HG02588 (cell line): ENCODE data around the gene SLC8A3.
"Not testable (repeated sequence)": the region's sequence is repeated elsewhere in the genome, so short reads cannot be mapped to it uniquely, and the experiment has no call there.

Experiments used
- ATAC-seq: cut with Tn5 transposase; IDR thresholded peaks from one replicate; pipeline ENCODE4 v1.9.1; 2021; ENCODE audit warnings: mild to moderate bottlenecking, moderate library complexity; ENCODE audit not compliant: unreplicated experiment

The SLC8A3 gene, protein sequence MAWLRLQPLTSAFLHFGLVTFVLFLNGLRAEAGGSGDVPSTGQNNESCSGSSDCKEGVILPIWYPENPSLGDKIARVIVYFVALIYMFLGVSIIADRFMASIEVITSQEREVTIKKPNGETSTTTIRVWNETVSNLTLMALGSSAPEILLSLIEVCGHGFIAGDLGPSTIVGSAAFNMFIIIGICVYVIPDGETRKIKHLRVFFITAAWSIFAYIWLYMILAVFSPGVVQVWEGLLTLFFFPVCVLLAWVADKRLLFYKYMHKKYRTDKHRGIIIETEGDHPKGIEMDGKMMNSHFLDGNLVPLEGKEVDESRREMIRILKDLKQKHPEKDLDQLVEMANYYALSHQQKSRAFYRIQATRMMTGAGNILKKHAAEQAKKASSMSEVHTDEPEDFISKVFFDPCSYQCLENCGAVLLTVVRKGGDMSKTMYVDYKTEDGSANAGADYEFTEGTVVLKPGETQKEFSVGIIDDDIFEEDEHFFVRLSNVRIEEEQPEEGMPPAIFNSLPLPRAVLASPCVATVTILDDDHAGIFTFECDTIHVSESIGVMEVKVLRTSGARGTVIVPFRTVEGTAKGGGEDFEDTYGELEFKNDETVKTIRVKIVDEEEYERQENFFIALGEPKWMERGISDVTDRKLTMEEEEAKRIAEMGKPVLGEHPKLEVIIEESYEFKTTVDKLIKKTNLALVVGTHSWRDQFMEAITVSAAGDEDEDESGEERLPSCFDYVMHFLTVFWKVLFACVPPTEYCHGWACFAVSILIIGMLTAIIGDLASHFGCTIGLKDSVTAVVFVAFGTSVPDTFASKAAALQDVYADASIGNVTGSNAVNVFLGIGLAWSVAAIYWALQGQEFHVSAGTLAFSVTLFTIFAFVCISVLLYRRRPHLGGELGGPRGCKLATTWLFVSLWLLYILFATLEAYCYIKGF

DNA sequence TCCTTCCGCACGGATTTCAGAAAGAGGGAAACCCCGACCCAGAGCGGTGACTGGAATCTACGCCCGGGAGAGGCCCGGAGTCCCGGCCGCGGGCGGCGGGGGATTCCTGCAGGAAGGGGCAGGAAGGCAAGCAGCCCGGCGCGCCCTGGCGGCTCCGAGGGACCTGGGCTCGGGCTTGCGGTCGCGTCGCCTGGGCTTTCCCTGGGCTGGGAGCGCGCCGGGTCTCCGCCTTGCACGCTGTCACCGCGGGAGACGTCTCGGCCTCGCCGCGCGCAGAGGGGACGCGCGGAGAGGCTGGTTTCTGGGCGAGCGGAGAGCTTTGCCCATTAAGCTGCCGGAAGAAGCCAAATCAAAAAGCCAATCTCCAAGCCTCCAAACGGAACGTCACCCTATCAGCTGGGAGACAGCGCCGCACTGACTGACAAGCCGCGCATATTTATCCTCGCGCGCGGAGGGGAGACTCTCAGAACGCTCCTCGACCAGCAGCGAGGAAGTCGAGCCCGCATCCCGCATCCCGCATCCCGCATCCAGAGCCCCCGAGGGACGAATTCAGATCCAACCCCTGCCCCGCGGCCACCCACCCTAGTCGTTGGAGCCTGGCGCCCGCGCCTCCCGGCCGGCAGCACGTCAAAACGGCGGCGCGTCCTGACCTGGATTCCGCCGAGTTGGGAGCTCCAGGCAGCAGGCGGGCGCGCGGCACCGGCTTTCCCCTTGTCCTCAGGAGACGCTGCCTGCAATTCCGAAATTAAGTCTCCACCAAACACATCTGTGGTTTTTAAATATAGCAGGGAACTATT, at the start of gene SLC8A3:
Gene SLC8A3, minus strand, starts transcription at position 293 of the 797 bp plus-strand sequence. CDS start 20,529 bp downstream, outside the sequence.
- ATAC-seq = no peak

DNA sequence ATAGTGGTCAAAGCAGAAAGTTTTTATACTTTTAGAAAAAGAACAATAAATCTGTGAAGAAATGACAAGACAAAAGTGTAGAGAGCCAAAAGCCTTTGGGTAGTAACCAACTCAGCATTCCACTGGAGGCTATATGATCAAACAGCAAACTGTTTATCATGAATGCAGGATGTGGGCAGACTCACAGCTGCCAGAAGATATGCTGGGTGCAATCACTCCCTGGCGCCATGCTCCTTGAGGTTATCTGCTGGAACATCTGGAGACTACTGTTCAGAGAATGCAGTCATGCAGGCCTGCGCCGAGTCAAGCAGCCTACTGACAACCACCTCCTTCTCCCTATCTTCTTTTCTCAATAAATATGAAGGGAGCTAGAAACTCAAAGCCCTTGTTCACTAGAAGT, 49.0 kb upstream of the SLC8A3 start:
- no peak for ATAC-seq

DNA sequence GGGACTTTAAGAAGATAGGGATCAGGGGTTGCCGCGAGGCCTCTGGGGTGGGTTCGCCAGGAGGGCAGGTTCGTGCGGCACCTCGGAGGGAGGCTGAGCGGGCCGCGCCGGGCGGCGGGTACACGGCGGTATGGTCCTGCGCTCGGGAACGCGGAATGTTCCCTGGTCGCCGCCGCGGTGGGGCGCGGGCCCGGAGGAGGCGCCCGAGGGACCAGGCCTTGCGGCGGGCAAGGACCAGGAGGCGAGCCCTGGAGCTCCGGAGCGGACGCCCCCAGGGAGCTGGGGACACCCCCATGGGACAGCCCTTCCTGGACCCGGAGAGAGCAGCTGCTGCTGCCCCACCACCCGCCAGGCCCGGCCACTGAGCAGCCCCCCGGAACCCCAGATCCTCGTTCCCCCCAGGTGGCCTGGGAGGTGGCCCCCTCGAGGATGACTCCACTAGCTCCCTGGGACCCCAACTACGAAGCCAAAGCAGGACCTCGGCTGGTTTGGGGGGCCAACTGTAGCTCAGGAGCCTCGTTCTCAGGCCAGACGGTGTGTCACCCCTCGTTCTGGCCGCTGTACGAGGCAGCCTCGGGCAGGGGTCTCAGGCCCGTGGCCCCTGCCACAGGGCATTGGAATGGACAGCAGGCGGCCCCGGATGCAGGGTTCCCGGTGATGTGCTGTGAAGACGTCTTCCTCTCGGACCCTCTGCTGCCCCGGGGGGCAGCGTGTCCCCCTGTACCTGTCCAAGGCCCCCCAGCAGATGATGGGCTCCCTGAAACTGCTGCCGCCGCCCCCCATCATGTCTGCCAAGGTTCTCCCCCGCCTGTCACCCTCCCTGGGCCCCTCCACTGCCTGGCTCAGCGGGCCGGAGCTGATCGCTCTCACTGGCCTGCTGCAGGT, 45.6 kb upstream of the SLC8A3 start:
- no peak for ATAC-seq

DNA sequence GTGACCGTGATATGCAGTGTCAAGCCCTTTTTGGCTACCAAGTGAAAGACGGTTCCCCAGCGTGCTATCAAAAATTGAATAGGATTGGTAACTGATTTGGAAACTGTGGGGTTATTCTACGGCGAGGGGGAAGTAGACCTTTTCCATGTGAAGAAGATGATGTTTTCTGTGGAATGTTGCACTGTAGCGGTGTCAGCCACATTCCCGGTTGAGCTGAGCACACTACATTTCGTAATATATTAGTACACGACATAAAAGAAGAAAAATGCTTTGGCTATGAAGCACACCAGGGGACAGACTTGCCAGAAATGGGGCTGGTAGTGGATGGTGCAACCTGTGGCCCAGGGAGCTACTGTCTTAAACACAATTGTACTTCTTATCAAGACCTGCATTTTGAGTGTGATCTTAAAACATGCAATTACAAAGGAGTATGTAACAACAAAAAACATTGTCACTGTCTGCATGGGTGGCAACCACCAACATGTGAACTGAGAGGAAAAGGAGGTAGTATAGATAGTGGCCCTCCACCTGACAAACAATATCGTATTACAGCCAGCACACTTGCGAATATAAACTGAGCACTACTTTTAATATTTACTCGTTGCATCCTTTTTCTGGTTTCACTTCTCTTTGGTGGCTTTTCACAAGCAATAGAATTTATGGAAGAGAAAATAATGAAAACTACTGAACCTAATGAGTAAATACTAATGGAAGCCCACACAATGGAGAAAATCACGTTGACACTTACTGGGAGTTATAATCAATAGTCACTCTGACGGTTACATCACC, 43.2 kb upstream of the SLC8A3 start:
- ATAC-seq = not testable (repeated sequence)

DNA sequence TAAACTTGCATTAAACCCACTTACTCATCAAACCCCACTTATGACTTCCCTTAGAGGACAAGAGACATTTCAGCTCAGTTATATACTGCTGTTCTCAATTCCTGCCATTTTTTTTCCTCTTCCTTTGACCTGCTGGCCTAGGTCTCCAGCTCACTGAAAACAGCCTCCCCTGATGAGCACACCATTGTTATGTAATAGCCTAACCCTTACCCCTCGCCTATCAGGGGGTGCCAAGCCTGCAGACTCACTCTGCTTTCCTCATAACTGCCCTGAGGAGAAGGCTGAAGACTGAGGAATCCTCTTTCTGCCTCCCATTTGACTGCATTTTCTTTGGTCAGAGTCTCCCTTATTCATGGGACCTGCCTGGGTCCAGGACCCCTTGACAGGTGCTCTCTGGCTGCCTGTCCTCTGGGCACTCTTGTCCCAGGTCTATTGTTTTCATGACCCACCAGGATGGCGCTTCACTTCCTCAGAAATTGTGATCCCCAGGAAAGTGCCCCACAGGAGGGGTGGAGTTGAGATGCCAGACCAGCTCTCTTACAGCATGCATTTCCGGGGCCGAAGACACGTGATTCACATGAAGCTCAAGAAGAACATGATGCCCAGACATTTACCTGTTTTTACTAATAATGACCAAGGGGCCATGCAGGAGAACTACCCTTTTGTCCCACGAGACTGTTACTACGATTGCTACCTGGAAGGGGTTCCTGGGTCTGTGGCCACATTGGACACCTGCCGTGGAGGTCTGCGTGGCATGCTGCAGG, 41.3 kb upstream of the SLC8A3 start:
- ATAC-seq = not testable (repeated sequence)

DNA sequence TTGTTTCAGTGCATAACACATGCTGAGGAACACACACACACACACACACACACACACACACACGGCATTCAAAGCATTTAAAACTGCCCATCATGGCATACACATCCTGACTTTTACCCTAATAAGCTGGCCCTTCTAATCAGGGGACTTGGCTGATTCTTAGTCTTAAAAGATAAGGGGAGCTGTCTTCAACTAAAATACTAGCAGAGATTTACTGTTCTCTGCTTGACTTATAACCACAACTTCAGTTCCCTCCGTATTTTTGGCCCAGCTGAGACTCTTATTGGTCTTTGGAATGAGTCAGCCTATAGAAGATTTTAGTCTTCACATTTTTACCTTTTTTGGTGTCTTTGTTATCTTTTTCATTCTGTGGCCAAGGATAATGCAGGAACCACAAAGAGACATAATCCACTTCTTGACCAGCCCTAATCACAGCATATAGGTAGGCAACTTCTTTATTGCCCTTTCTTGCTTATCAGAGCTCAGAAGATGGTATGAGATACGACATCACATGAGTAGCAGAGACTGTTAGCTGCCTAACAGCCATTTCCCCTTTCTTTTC, 25.1 kb upstream of the SLC8A3 start:
- no peak for ATAC-seq

DNA sequence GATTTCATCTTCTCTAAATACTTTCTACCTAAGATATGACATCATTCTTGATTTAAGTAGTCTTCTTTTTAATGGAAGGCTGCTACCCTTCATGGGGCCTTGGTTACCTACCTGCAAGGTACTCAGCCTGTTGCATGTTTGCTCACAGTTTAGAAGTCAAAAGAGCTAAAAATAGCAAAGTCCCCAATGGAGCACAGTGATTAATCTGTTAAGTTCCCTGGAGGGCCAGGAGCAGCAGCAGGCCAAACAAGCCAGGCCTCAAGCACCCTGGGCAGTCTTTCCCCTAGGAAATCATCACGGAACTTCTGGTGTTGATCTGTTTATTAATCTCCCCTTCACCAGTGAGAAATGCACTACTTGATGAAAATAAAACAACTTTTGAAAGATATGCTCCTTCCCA, 24.0 kb upstream of the SLC8A3 start:
- ATAC-seq = no peak

DNA sequence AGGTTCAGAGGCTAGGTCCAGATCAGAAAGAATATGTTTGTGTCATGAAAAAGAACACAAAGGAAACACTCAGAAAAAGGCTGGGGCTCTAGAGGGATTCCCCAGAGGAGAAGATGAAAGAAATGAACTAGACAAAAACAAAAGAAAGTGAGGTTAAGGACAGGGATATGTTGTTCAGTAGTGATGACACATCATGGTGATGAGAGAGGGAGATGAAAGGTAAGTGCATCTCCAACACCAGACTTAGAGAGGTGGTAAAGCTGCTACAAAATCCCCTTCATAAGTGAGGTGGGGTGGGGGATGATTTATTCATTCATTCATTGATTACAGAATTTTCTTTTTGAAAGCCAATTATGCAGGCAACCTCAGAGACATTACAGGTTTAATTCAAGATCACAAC, 19.6 kb upstream of the SLC8A3 start:
- ATAC-seq = no peak

DNA sequence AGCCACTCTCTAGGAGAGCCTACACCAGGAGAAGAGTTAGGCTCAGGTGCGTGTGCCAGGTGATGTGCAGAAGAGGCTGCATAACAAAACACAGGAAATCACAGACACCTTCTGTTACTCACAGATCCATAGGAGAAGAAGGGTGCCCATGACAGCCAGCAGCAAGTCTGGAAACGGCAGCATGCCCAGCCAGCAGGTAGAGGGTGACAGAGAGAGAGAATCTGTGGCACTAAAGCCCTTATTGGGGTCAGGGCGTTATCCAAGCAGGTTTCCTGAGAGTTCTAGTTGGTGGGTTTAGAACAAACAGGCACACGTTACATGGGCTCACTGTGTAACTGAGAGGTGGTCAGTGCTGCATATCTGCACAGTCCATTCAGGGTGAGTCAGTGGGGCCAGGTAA, 14.9 kb upstream of the SLC8A3 start:
- ATAC-seq = no peak

DNA sequence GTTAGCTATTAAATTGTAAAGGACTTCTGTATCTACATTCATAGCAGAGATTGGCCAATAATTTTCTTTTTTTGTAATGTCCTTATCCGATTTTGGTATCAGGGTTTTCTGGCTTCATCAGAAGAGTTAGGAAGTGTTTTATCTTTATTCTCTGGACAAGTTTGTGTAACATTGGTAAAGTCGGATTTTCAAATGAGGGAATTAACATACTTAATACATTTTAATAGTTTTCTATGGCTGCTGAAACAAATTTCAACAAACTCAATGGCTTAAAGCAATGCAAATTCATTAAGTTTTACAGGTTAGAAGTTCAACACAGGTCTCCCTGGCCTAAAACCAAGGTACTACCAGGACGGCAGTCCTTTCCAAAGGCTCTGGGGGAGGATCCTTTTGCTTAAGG, 13.2 kb upstream of the SLC8A3 start:
- no peak for ATAC-seq

DNA sequence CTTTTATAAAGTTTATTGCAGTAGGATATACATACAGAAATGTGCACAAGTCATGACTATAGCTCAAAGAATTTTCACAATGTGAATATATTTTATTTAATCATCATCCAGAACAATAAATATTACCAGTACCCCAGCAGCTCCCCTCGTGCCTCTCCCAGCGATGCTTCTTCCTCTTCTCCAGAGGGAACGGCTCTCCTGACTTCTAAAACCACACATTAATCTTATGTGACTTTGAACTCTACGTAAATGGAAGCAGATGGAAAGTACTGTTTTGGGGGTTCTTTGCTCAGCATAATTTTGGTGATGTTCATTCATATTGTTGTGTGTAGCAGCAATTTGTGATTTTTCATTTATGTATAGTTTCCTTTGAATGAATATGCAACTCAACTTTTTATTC, 4.6 kb upstream of the SLC8A3 start:
- ATAC-seq = no peak

DNA sequence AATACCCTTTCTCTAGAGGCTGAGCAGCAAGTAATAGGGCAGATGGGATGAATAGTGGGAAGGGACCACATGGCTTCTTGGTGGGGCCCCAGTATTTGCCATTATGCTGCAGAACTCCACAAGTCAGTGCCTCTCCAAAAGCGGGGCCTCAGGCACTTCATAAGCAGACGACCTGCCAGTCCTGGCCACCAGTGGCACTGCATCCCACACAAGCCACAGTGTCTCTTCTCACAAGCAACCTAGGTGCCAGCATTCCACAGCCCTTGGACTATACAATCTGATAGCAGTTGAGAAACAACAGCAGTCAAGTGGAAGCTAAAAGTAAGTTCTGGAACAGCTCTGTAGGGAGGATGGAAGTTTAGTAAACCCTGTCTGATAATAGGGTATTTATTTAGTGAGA, 4.2 kb upstream of the SLC8A3 start:
- ATAC-seq = no peak

DNA sequence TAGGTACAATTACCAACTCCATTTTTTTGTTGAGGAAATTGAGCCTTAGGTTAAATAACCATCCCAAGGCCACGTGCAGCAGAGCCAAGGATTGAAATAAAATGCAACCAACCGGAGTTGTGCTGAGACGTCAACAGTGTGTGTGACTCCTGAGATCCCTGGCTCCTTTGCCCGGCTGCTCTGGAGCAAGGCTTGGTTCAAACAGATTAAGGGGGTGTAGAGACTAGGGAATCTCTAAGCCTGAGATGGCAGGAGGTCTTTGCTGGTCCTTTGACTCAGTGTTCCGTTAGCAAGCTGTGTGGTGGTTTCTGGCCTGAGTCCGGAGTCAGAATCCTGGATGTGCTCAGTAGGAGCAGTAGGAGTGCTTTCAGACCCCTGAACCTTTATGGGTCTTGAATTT, 1.4 kb upstream of the SLC8A3 start:
- ATAC-seq = no peak

DNA sequence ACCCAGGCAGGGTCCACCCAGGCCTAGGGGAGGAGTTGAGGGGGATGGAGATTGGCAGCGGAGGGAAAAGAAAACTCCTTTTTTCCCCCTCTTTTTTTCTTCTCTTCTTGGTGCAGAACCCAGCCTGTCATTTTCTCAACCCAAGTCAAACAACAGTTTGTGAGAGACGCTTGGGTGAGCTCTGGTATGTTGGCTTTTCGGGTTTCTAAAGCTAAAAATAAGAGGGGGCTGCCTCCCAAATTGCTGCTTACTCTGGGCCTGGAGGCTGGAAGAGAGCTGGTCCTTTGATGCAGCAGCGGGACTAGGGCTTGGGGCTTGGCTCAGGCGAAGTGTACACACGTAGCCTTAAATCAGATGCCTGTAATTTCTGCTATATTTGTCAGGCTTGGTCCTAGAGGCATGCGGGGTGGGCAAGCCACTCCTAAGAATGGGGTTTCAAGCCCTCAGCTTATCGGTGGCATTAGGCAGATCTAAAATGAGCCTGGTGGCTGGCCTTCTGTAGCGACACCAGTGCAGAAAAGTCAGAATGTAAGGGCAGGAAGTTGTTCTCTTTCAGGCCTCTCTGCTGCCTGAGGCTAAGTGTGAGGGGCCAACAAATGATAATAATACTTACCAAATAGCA, 816 bp upstream of the SLC8A3 start:
- no peak for ATAC-seq

DNA sequence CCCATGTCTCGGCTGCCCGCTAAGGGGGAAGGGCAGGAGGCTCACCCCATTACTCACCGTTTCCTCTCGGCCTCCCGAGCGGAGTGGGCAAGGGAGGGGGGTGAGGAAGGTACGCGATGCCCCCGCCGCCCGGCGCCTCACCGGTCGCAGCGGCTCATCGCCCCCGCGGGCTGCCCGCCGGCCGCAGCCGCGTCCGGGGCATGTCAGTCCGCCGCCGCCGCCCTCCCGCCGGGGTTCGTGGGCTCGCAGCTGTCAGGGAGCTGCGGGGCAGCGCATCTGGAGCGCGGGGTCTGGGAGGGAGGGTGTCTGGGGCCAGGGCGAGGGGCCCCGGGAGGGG, 461 bp downstream of the SLC8A3 start:
- ATAC-seq = no peak

DNA sequence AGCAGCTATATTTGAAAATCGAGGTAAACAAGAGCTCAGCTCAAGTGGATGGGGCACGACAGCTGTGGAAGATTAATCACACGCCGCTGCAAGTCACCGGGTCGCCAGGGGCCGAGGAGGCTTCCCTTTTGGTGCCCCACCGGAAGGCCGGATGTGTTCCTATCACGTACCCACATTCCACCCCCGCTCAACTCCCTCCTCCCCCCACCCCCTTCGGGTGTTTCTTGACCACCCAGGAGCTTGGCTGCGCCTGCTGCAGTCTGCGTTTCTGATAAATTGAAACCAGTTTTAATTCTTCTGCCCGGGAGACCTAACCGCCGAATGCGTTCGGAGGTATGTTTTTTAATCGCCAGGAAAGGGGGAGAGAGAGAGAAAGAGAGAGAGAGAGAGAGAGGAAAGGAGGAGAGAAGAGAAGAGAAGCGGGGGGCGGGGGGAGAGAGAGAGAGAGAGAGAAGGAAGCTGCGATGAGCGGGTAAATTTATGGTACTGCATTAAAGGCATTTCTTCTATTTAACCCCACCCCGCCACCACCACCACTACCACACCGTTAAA, 1.8 kb downstream of the SLC8A3 start:
- ATAC-seq = no peak

DNA sequence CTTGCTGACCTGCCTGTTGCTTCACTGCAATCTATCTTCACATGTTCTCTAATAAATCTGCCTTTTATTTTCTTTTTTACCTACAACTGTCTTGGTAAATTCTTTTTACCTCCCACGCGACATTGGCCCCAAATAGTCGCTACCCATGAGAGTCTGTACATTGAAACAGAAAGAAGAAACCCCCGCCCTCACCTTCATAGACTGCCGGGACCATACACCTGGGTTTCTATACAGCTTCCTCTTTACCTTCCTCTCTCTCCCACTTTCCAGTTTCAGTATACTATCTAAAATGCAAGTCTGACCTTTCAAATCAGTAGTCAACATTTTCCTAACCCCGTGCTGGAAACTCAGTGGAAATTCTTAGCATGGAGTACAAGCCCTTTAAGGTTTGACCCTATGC, 4.8 kb downstream of the SLC8A3 start:
- no peak for ATAC-seq

DNA sequence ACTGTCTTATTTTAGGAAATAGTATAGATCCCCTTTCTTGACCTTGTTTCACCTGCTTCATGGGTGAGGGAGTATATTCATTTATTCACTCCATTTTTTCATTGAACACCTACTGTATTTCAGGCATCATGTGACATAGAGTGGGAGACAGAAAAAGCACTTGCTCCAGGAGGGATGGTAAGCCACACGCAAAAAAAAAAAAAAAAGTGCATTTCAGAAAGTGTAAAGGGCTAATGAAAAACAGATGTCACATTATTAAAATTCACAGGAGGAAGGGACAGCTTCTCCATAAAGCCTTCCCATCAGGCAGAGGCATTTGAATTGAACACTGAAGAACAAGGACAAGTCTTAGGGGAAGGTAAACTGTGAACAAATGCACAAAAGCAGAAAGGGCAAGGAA, 7.5 kb downstream of the SLC8A3 start:
- ATAC-seq = no peak
